Testis (tissue), 3 donors: ENCODE measurements around the gene NLRP12. TPM values are rescaled to one million over a fixed set of nuclear protein-coding genes. Genes with fewer than 3 reads are reported as not detected.

Source experiments
- DNase-seq: peaks from one replicate; pipeline ENCODE4 v3.0.0-alpha.2; 2019
- H3K27ac ChIP-seq, 2 donors: fragments of 200-600 bp; sonication (generic); one replicate each; pipeline ENCODE4 v1.5.1; 2019
- H3K27me3 ChIP-seq: fragments of 200-600 bp; sonication (generic); one replicate; pipeline ENCODE4 v1.5.1; 2019
- H3K36me3 ChIP-seq: fragments of 200-600 bp; sonication (generic); one replicate; pipeline ENCODE4 v1.5.1; 2017; ENCODE audit warnings: low read depth; ENCODE audit errors: missing control alignments
- H3K4me1 ChIP-seq: fragments of 200-600 bp; sonication (generic); one replicate; pipeline ENCODE4 v1.5.1; 2019
- H3K4me3 ChIP-seq, 2 donors: fragments of 200-600 bp; sonication (generic); one replicate each; pipeline ENCODE4 v1.5.1; 2017 to 2019
- H3K9me3 ChIP-seq: fragments of 200-600 bp; sonication (generic); one replicate; pipeline ENCODE4 v1.5.1; 2017
- CTCF ChIP-seq, 3 experiments: fragments of 450-650 bp in 2 of 3; fragments of 200-600 bp in 1 of 3; sonication (generic) in 1 of 3; IDR thresholded peaks; one replicate each; pipeline ENCODE4 v1.5.1; 2016 to 2019; ENCODE audit warnings: antibody characterized with exemption in 3 of 3, mild to moderate bottlenecking in 2 of 3, moderate library complexity in 1 of 3
- POLR2A ChIP-seq: fragments of 450-650 bp; IDR thresholded peaks from one replicate; pipeline ENCODE4 v1.6.1; 2017; ENCODE audit warnings: antibody characterized with exemption, mild to moderate bottlenecking, moderate library complexity
- WGBS, 2 donors: methylation state at CpG; one replicate each; pipeline ENCODE4 v1.1.5; 2018; 5-methylcytosine and 5-hydroxymethylcytosine counted together
- intact Hi-C: fragments of 100-400 bp; cut with DNase I; formaldehyde crosslinking; loops from one replicate; pipeline ENCODE4 v1.15.1; 2023; ENCODE audit warnings: low total_unique reads
- polyA plus RNA-seq: library from polyadenylated mRNA; stranded (reverse); fragments of 350-450 nt; fragmentation: Illumina TruSeq; extraction: RNeasy Lipid Tissue Mini Kit (QIAGEN cat#74804); gene quantifications from one replicate; pipeline ENCODE4 v1.2.3, GENCODE V29; 2014; ENCODE audit warnings: low read depth, low replicate concordance; ENCODE audit not compliant: insufficient read depth
- total RNA-seq, 2 donors: library from RNA; depleted of rRNA; stranded (reverse); fragments of >200 nt; gene quantifications; one replicate each; pipeline ENCODE4 v1.2.3, GENCODE V29; 2016

NLRP12 gene
- total and polyA plus RNA-seq, 3 donors from 2014 or later: 0.16 to 1.5 TPM; not detected in 1

GRCh38 chr19:53813996-53814395, 10.1 kb downstream of the NLRP12 start:
- Histone ChIP-seq H3K27me3 (no peaks in the 10 kb centered on the region), H3K4me1 (no peaks in the 10 kb centered on the region), H3K4me3 (no peak overlapping the region), H3K36me3 (no peaks in the 10 kb centered on the region), H3K27ac (no peak overlapping the region), H3K9me3 (no peaks in the 10 kb centered on the region)
- intact Hi-C loops: no loop called here
- 62 to 78% methylated on average over 4 of the region's 4 CpGs for WGBS, 2 donors
- no peak for TF ChIP-seq POLR2A
- TF ChIP-seq CTCF (IDR thresholded peaks at IDR 0.05): no peak
- DNase-seq: no peak

GRCh38 chr19:53812335-53812734, 11.8 kb downstream of the NLRP12 start:
- Histone ChIP-seq H3K9me3 (no peaks in the 10 kb centered on the region), H3K27ac (no peak overlapping the region), H3K36me3 (no peaks in the 10 kb centered on the region), H3K4me1 (no peaks in the 10 kb centered on the region), H3K4me3 (no peak overlapping the region), H3K27me3 (no peaks in the 10 kb centered on the region)
- TF ChIP-seq CTCF (IDR thresholded peaks at IDR 0.05) (no peak), POLR2A (no peak)
- 57 to 68% methylated on average over 7 of the region's 7 CpGs for WGBS, 2 donors
- no peak for DNase-seq
- intact Hi-C loops: no loop called here

- TF ChIP-seq CTCF (IDR thresholded peaks at IDR 0.05) (no peak), POLR2A (no peak)
- intact Hi-C loops: no loop called here
- H3K27ac ChIP-seq: no peak overlapping the region
- no peak for DNase-seq
- WGBS, 2 donors: 63 to 71% methylated on average over 6 to 20 of the region's 21 CpGs
- H3K36me3 ChIP-seq: no peaks in the 10 kb centered on the region
- no peaks in the 10 kb centered on the region for H3K9me3 ChIP-seq
- no peaks in the 10 kb centered on the region for H3K27me3 ChIP-seq
- H3K4me1 ChIP-seq: no peaks in the 10 kb centered on the region
- H3K4me3 ChIP-seq: no peak overlapping the region
These were observed 13.2 kb downstream of the NLRP12 start for GRCh38 chr19:53810891-53811290.

- Histone ChIP-seq H3K4me3 (no peak overlapping the region), H3K27me3 (no peaks in the 10 kb centered on the region), H3K4me1 (no peaks in the 10 kb centered on the region), H3K36me3 (no peaks in the 10 kb centered on the region), H3K9me3 (no peaks in the 10 kb centered on the region), H3K27ac (no peak overlapping the region)
- no peak for DNase-seq
- WGBS, 2 donors: 76% methylated on average over 8 to 13 of the region's 13 CpGs
- intact Hi-C loops: no loop called here
- TF ChIP-seq POLR2A (no peak), CTCF (IDR thresholded peaks at IDR 0.05) (no peak)
These were observed 13.9 kb downstream of the NLRP12 start for GRCh38 chr19:53810187-53810546.

- H3K27ac ChIP-seq: no peak overlapping the region
- intact Hi-C loops: no loop called here
- DNase-seq: no peak
- H3K4me3 ChIP-seq: no peak overlapping the region
- H3K4me1 ChIP-seq: no peaks in the 10 kb centered on the region
- 52 to 65% methylated on average over 17 to 28 of the region's 28 CpGs for WGBS, 2 donors
- H3K36me3 ChIP-seq: no peaks in the 10 kb centered on the region
- H3K9me3 ChIP-seq: no peaks in the 10 kb centered on the region
- TF ChIP-seq POLR2A (no peak), CTCF (IDR thresholded peaks at IDR 0.05) (peak in 1 of 3 experiments; percentile 8)
- H3K27me3 ChIP-seq: no peaks in the 10 kb centered on the region
These were observed 14.5 kb downstream of the NLRP12 start for GRCh38 chr19:53809518-53810186.
